Measurements from ENCODE around the gene MROH2A. TPM values are rescaled to one million over a fixed set of nuclear protein-coding genes. Genes with fewer than 3 reads are reported as not detected.

The MROH2A gene
- total and polyA plus RNA-seq, 8 donors: 1.1 to 4.0 (median 1.4) TPM; not detected in 5

DNA sequence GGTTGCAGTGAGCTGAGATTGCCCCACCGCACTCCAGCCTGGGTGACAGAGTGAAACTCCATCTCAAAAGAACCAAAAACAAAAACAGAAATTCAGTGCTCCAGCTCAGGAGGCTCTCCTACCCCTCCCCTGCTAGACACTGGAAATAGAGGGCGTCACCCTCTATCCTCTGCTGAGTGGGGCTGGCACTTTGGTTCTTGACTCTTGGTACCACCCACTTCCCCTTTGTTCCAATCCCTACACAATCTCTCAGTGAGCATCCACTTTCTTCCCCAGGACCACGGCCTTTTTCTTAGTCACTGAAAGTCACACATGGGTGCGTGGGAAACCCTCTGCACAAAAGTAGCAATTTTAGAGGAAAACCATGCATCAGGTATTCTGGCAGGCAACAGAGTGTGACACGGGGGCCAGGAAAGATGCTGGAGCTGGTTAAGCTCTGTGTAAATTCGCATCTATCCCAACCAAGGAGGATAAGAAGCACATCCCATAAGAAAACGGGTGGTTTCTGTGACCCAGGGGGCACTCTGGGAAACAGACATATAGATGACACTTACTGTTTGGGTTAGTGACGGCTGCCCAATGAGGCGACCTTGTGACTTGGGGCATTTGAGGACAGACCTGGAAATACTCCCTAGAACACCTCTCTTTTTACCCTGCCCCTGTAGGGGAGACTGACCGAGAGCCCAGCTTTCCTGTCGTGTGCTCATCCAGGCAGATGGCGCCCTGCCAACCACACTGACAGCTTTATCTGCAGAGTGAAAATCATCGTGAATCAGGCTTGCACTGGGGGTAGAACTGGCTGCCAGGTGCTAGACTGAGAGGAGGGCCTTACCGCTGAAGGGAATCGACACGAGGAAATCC lies 68.5 kb downstream of the MROH2A start:
- Histone ChIP-seq H3K27me3 (peaks cover 0 to 7% (median 0%) of the 10 kb centered on the region in 3 donors), H3K27ac (no peak overlapping the region), H3K36me3 (peaks cover 0 to 29% (median 0%) of the 10 kb centered on the region in 4 donors), H3K4me1 (no peaks in the 10 kb centered on the region), H3K9me3 (no peaks in the 10 kb centered on the region), H3K4me3 (no peak overlapping the region)
- peak in 1 of 2 donors; percentile 24 for DNase-seq
- TF ChIP-seq EP300 (IDR thresholded peaks at IDR 0.05) (no peak), POLR2A (IDR thresholded peaks at IDR 0.05) (no peak), POLR2AphosphoS5 (IDR thresholded peaks at IDR 0.05) (no peak)
- TF ChIP-seq, protein P1, sequence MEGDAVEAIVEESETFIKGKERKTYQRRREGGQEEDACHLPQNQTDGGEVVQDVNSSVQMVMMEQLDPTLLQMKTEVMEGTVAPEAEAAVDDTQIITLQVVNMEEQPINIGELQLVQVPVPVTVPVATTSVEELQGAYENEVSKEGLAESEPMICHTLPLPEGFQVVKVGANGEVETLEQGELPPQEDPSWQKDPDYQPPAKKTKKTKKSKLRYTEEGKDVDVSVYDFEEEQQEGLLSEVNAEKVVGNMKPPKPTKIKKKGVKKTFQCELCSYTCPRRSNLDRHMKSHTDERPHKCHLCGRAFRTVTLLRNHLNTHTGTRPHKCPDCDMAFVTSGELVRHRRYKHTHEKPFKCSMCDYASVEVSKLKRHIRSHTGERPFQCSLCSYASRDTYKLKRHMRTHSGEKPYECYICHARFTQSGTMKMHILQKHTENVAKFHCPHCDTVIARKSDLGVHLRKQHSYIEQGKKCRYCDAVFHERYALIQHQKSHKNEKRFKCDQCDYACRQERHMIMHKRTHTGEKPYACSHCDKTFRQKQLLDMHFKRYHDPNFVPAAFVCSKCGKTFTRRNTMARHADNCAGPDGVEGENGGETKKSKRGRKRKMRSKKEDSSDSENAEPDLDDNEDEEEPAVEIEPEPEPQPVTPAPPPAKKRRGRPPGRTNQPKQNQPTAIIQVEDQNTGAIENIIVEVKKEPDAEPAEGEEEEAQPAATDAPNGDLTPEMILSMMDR (IDR thresholded peaks at IDR 0.05): no peak
- WGBS, 5 donors: 86 to 94% (median 90%) methylated on average over 16 of the region's 16 CpGs
- intact Hi-C loops (cut with DNase I; ENCODE audit: low total_unique reads): no loop called here

DNA sequence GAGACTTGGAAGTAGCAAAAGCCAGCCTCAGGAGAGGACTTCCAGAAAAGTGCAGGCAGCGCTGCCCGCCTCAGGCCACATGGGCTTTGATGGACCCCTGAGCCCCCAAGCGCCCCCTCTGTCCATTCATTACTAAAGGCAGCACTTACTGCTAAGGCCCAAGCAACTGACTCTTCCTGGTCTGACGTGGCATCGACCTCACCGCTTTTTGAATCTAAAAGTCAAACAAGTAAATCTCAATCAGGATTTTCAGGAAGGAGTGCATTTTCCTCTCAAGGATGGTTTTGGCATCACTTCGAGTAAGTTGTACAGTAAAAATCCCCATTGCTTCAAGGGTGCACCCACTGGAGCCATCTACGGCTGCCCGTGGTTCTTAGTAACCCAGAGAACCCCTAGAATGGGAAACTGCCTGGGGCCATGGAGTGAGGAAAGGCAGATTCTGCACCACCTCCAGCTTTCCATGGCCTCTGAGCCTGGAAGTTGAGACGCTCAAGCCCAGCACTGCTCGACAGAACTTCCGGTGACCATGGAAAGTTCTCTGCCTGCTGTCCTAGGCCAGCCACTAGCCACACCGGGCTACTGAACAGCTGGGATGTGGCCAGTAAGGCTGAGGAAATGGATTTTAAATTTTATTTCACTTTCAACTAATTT lies 69.2 kb downstream of the MROH2A start:
- H3K4me1 ChIP-seq: peaks cover 0 to 6% (median 0%) of the 10 kb centered on the region in 4 donors
- intact Hi-C loops (cut with DNase I; ENCODE audit: low total_unique reads): no loop called here
- H3K27ac ChIP-seq: no peak overlapping the region
- H3K4me3 ChIP-seq: no peak overlapping the region
- DNase-seq: peak in 1 of 2 donors; percentile 15
- 94 to 97% (median 96%) methylated on average over 13 of the region's 13 CpGs for WGBS, 5 donors
- no peaks in the 10 kb centered on the region for H3K9me3 ChIP-seq
- TF ChIP-seq POLR2A (IDR thresholded peaks at IDR 0.05) (no peak), POLR2AphosphoS5 (IDR thresholded peaks at IDR 0.05) (no peak), EP300 (IDR thresholded peaks at IDR 0.05) (no peak)
- TF ChIP-seq, protein P1 (IDR thresholded peaks at IDR 0.05): no peak
- H3K27me3 ChIP-seq: peaks cover 0 to 13% (median 0%) of the 10 kb centered on the region in 3 donors
- H3K36me3 ChIP-seq: peaks cover 0 to 26% (median 0%) of the 10 kb centered on the region in 4 donors

DNA sequence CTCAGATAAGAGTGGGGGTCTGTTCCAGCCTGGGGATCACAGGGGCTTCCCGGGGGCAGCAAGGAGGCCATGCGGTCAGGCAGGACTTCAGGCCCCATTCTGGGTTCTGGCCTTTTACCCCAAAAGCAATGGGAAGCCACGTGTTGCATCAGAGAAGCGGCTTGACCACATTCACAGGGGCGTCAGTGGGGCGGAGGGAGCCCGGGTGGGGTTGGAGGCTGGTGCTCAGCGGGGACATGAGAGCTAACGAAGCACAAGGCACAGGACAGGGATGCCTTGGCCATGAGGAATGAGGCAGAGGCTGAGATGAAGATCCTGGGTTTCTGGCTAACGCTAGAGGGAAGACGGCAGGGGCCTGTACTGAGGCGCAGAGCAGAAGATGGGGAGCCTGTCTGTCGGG lies 70.1 kb downstream of the MROH2A start:
- intact Hi-C loops (cut with DNase I; ENCODE audit: low total_unique reads): no loop called here
- no peak for DNase-seq
- 89 to 98% (median 97%) methylated on average over 13 of the region's 13 CpGs for WGBS, 5 donors

DNA sequence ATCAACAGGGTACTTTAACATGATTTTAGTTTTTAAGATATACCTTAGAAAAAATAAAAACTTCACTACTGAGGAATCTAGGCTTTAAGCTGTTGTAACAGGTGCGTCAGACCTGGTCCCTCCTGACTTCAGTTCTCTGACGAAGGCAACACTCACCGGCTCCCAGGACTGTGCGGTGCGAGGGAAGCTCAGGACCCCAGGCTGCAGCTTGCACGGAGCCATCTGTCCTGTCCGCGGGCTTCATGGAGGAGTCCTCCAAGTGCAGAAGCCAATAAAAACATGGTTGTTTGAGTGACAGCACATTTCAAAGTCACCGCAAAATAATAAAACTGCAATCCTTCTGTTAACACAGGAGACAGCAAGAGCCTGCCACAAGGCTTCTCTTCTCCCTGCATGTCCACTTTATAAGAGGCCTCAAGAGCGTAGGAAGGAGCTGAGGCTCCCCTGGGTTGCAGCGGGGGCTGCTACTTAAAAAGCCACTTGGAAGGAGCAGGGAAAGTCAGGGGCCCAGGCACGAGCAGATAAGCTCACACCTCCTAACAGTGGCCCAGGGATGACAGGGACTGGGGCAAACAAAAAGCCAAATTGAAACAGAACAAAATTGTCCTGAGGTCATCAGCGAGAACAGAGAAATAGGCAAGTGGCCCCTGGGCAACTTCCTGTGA lies 71.6 kb downstream of the MROH2A start:
- Histone ChIP-seq H3K4me1 (peaks cover 8 to 26% (median 14%) of the 10 kb centered on the region in 4 donors), H3K27me3 (peaks cover 0 to 20% (median 4%) of the 10 kb centered on the region in 3 donors), H3K9me3 (no peaks in the 10 kb centered on the region), H3K27ac (no peak overlapping the region), H3K4me3 (no peak overlapping the region), H3K36me3 (peaks cover 0 to 14% (median 0%) of the 10 kb centered on the region in 4 donors)
- TF ChIP-seq POLR2AphosphoS5 (IDR thresholded peaks at IDR 0.05) (no peak), POLR2A (IDR thresholded peaks at IDR 0.05) (no peak), EP300 (IDR thresholded peaks at IDR 0.05) (no peak)
- TF ChIP-seq, protein P1 (IDR thresholded peaks at IDR 0.05): no peak
- WGBS, 5 donors: 93 to 97% (median 96%) methylated on average over 13 of the region's 13 CpGs
- DNase-seq: no peak
- intact Hi-C loops (cut with DNase I; ENCODE audit: low total_unique reads): no loop called here

More for the DNA sequence above, 70.1 kb downstream of the MROH2A start:
- peaks cover 0 to 13% (median 0%) of the 10 kb centered on the region in 3 donors for H3K27me3 ChIP-seq
- no peak overlapping the region for H3K27ac ChIP-seq
- H3K4me1 ChIP-seq: peaks cover 0 to 15% (median 3%) of the 10 kb centered on the region in 4 donors
- no peaks in the 10 kb centered on the region for H3K9me3 ChIP-seq
- no peak for TF ChIP-seq EP300 (IDR thresholded peaks at IDR 0.05)
- H3K36me3 ChIP-seq: peaks cover 0 to 26% (median 0%) of the 10 kb centered on the region in 4 donors
- H3K4me3 ChIP-seq: no peak overlapping the region

Measured in stomach (tissue), 9 donors.